ENCODE measurements around the gene TXNL4B.

TXNL4B gene

GRCh38 chr16:72128701-72129100 is 35.3 kb upstream of the TXNL4B start:
- H3K27ac ChIP-seq (ENCODE audit: extremely low read depth, low read depth, low read length) = no peak overlapping the region
- H3K4me3 ChIP-seq (ENCODE audit: low read depth, low read length) = no peak overlapping the region
- H3K9me3 ChIP-seq (ENCODE audit: control insufficient read depth, insufficient read depth, low read depth, low read length) = no peaks in the 10 kb centered on the region
- H3K36me3 ChIP-seq (ENCODE audit: control insufficient read depth in 2 of 2, insufficient read depth in 1 of 2, low read length in 2 of 2) = peaks cover 0 to 5% of the 10 kb centered on the region in 2 experiments; a peak in 1 of 3 replicates
- H3K4me1 ChIP-seq (ENCODE audit: control insufficient read depth, insufficient read depth, low read length) = no peaks in the 10 kb centered on the region
- ChIA-PET POLR2A (no interaction called here), CTCF (interaction anchor here (1.4 to 1.6 kb wide), 2 partner anchors 21 to 338 kb away, joined by 4 to 10 read pairs; no protein-coding TSS in a partner anchor)
- TF ChIP-seq WT1 (tag by site-specific recombination; IDR thresholded peaks at IDR 0.05) (no peak), ZNF211 (tag by site-specific recombination; IDR thresholded peaks at IDR 0.05; ENCODE audit: low read depth) (no peak), KLF7 (tag by site-specific recombination; IDR thresholded peaks at IDR 0.05; ENCODE audit: borderline replicate concordance) (no peak), ZNF560 (tag by site-specific recombination; IDR thresholded peaks at IDR 0.05; ENCODE audit: borderline replicate concordance) (no peak), ZNF433 (tag by site-specific recombination; IDR thresholded peaks at IDR 0.05; ENCODE audit: low read depth) (no peak), MZF1 (tag by site-specific recombination; IDR thresholded peaks at IDR 0.05; ENCODE audit: borderline replicate concordance) (no peak), ZNF623 (tag by site-specific recombination; IDR thresholded peaks at IDR 0.05) (no peak), ZNF660 (tag by site-specific recombination; IDR thresholded peaks at IDR 0.05) (no peak), ZNF140 (tag by site-specific recombination; IDR thresholded peaks at IDR 0.05) (no peak), ZBTB1 (tag by site-specific recombination; IDR thresholded peaks at IDR 0.05) (no peak), ZNF510 (tag by site-specific recombination; IDR thresholded peaks at IDR 0.05; ENCODE audit: insufficient replicate concordance) (no peak), YY1 (tag by site-specific recombination; IDR thresholded peaks at IDR 0.05) (no peak), KLF8 (tag by site-specific recombination; IDR thresholded peaks at IDR 0.05) (no peak), ZNF529 (tag by site-specific recombination; IDR thresholded peaks at IDR 0.05; ENCODE audit: insufficient replicate concordance) (no peak), SP3 (tag by site-specific recombination; IDR thresholded peaks at IDR 0.05) (no peak), HOXD13 (CRISPR knock-in tag; IDR thresholded peaks at IDR 0.05; ENCODE audit: borderline replicate concordance) (no peak), KLF1 (tag by site-specific recombination; IDR thresholded peaks at IDR 0.05) (no peak), ZNF585B (tag by site-specific recombination; IDR thresholded peaks at IDR 0.05) (no peak)

- H3K36me3 ChIP-seq (ENCODE audit: control insufficient read depth in 2 of 2, insufficient read depth in 1 of 2, low read length in 2 of 2) = peaks cover 0 to 5% of the 10 kb centered on the region in 2 experiments; a peak in 1 of 3 replicates
- H3K4me3 ChIP-seq (ENCODE audit: low read depth, low read length) = no peak overlapping the region
- no peaks in the 10 kb centered on the region for H3K4me1 ChIP-seq (ENCODE audit: control insufficient read depth, insufficient read depth, low read length)
- no peaks in the 10 kb centered on the region for H3K9me3 ChIP-seq (ENCODE audit: control insufficient read depth, insufficient read depth, low read depth, low read length)
- H3K27ac ChIP-seq (ENCODE audit: extremely low read depth, low read depth, low read length) = no peak overlapping the region
- POLR2A ChIA-PET = no interaction called here
- CTCF ChIA-PET = interaction anchor here (0.6 to 2.5 kb wide), 3 partner anchors 341 to 1907 kb away, joined by 4 to 20 read pairs (median 10); no protein-coding TSS in a partner anchor
- TF ChIP-seq ZNF488 (tag by site-specific recombination; IDR thresholded peaks at IDR 0.05) (no peak), ZIC2 (tag by site-specific recombination; IDR thresholded peaks at IDR 0.05) (no peak), ZFP69B (tag by site-specific recombination; IDR thresholded peaks at IDR 0.05) (no peak), ELK4 (IDR thresholded peaks at IDR 0.05; ENCODE audit: borderline replicate concordance, low read depth, low read length) (no peak), ZBTB48 (tag by site-specific recombination; IDR thresholded peaks at IDR 0.05) (no peak)
- TF ChIP-seq, protein P1, sequence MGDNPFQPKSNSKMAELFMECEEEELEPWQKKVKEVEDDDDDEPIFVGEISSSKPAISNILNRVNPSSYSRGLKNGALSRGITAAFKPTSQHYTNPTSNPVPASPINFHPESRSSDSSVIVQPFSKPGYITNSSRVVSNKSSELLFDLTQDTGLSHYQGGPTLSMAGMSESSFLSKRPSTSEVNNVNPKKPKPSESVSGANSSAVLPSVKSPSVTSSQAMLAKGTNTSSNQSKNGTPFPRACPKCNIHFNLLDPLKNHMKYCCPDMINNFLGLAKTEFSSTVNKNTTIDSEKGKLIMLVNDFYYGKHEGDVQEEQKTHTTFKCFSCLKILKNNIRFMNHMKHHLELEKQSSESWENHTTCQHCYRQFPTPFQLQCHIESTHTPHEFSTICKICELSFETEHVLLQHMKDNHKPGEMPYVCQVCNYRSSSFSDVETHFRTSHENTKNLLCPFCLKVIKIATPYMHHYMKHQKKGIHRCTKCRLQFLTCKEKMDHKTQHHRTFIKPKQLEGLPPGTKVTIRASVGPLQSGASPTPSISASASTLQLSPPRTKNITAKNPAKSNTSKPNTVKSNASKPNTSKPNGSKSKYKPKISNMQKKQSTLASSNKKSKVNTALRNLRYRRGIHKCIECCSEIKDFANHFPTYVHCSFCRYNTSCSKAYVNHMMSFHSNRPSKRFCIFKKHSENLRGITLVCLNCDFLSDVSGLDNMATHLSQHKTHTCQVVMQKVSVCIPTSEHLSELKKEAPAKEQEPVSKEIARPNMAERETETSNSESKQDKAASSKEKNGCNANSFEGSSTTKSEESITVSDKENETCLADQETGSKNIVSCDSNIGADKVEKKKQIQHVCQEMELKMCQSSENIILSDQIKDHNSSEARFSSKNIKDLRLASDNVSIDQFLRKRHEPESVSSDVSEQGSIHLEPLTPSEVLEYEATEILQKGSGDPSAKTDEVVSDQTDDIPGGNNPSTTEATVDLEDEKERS (tag by site-specific recombination; IDR thresholded peaks at IDR 0.05) = no peak
- TF ChIP-seq, protein P2, sequence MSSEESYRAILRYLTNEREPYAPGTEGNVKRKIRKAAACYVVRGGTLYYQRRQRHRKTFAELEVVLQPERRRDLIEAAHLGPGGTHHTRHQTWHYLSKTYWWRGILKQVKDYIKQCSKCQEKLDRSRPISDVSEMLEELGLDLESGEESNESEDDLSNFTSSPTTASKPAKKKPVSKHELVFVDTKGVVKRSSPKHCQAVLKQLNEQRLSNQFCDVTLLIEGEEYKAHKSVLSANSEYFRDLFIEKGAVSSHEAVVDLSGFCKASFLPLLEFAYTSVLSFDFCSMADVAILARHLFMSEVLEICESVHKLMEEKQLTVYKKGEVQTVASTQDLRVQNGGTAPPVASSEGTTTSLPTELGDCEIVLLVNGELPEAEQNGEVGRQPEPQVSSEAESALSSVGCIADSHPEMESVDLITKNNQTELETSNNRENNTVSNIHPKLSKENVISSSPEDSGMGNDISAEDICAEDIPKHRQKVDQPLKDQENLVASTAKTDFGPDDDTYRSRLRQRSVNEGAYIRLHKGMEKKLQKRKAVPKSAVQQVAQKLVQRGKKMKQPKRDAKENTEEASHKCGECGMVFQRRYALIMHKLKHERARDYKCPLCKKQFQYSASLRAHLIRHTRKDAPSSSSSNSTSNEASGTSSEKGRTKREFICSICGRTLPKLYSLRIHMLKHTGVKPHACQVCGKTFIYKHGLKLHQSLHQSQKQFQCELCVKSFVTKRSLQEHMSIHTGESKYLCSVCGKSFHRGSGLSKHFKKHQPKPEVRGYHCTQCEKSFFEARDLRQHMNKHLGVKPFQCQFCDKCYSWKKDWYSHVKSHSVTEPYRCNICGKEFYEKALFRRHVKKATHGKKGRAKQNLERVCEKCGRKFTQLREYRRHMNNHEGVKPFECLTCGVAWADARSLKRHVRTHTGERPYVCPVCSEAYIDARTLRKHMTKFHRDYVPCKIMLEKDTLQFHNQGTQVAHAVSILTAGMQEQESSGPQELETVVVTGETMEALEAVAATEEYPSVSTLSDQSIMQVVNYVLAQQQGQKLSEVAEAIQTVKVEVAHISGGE (tag by site-specific recombination; conservative IDR thresholded peaks at IDR 0.05; ENCODE audit: low read depth) = no peak
- TF ChIP-seq, protein P3, sequence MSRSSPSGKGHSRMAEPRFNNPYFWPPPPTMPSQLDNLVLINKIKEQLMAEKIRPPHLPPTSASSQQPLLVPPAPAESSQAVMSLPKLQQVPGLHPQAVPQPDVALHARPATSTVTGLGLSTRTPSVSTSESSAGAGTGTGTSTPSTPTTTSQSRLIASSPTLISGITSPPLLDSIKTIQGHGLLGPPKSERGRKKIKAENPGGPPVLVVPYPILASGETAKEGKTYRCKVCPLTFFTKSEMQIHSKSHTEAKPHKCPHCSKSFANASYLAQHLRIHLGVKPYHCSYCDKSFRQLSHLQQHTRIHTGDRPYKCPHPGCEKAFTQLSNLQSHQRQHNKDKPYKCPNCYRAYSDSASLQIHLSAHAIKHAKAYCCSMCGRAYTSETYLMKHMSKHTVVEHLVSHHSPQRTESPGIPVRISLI (tag by site-specific recombination; IDR thresholded peaks at IDR 0.05) = no peak
Observed at GRCh38 chr16:72126429-72126765, 33.0 kb upstream of the TXNL4B start.

Data from HEK293 (cell line).